Neural crest cell (in vitro differentiated cells): ENCODE results near the gene CLDND1. TPM values are rescaled to one million over a fixed set of nuclear protein-coding genes. Genes with fewer than 3 reads are reported as not detected.
"Not testable (repeated sequence)": the region's sequence is repeated elsewhere in the genome, so short reads cannot be mapped to it uniquely, and the experiment has no call there.

Source experiments
- DNase-seq: peaks from one replicate; pipeline ENCODE4 v3.0.0; 2021; ENCODE audit warnings: low read depth, mixed read lengths, low spot score
- H3K27ac Mint-ChIP-seq: one replicate; pipeline ENCODE4 v1.8.0; 2021; ENCODE audit warnings: mild to moderate bottlenecking, mixed read lengths; ENCODE audit not compliant: unreplicated experiment
- H3K27me3 Mint-ChIP-seq: 2 replicates; pipeline ENCODE4 v1.8.0; 2021; ENCODE audit warnings: low read depth, mild to moderate bottlenecking, mixed read lengths
- H3K36me3 Mint-ChIP-seq: 2 replicates; pipeline ENCODE4 v1.8.0; 2021; ENCODE audit warnings: low read depth, mild to moderate bottlenecking, mixed read lengths
- H3K4me1 Mint-ChIP-seq: 2 replicates; pipeline ENCODE4 v1.8.0; 2021; ENCODE audit warnings: mixed read lengths
- H3K4me3 Mint-ChIP-seq: one replicate; pipeline ENCODE4 v1.8.0; 2021; ENCODE audit warnings: mild to moderate bottlenecking, mixed read lengths
- H3K9me3 Mint-ChIP-seq: 2 replicates; pipeline ENCODE4 v1.8.0; 2021; ENCODE audit warnings: mixed read lengths
- total RNA-seq: library from RNA; stranded (reverse); gene quantifications from 2 replicates; pipeline ENCODE4 v1.2.1, GENCODE V29; 2021
- TF ChIP-seq, protein P1 (sequence below): fragments of 200-600 bp; sonication (generic); conservative IDR thresholded peaks from 2 replicates; pipeline ENCODE4 v1.5.0; 2021; ENCODE audit warnings: antibody characterized with exemption, mild to moderate bottlenecking

The CLDND1 gene
- total RNA-seq, 1 donor from 2014 or later: 102 TPM

DNA sequence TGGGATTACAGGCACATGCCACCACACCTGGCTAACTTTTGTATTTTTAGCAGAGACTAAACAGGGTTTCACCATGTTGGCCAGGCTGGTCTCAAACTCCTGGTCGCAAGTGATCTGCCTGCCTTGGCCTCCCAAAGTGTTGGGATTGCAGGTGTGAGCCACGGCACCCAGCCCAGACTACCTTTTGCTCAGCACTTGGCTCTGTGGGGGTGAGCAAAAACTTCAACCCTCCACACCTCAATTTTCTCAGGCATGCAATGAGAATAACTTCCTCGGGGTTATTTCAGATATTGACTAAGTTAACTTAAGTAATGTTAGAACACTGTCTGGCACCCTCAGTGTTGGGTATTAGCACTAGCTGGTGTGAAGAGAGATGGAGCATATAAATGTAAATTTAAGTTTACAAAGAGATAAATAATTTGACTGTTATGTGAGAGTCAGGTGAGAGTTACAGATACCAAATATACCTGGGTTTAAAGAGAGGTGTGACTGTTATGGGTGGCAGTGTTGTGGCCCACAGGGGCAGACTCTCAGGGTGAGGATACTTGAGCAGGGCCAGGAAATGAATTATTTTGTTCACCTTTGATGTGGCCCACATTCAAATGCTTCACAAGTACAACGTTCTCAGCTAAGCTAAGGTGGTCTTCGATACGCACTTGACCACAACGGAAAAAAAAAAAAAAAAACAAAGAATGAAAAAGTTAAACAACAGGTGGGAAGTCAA lies 41.7 kb upstream of the CLDND1 start:
- Mint-ChIP-seq H3K4me3 (no peak overlapping the region), H3K27me3 (no peaks in the 10 kb centered on the region), H3K27ac (no peak overlapping the region), H3K36me3 (no peaks in the 10 kb centered on the region), H3K4me1 (no peaks in the 10 kb centered on the region), H3K9me3 (no peaks in the 10 kb centered on the region)
- no peak for DNase-seq
- TF ChIP-seq, protein P1, sequence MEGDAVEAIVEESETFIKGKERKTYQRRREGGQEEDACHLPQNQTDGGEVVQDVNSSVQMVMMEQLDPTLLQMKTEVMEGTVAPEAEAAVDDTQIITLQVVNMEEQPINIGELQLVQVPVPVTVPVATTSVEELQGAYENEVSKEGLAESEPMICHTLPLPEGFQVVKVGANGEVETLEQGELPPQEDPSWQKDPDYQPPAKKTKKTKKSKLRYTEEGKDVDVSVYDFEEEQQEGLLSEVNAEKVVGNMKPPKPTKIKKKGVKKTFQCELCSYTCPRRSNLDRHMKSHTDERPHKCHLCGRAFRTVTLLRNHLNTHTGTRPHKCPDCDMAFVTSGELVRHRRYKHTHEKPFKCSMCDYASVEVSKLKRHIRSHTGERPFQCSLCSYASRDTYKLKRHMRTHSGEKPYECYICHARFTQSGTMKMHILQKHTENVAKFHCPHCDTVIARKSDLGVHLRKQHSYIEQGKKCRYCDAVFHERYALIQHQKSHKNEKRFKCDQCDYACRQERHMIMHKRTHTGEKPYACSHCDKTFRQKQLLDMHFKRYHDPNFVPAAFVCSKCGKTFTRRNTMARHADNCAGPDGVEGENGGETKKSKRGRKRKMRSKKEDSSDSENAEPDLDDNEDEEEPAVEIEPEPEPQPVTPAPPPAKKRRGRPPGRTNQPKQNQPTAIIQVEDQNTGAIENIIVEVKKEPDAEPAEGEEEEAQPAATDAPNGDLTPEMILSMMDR: no peak

DNA sequence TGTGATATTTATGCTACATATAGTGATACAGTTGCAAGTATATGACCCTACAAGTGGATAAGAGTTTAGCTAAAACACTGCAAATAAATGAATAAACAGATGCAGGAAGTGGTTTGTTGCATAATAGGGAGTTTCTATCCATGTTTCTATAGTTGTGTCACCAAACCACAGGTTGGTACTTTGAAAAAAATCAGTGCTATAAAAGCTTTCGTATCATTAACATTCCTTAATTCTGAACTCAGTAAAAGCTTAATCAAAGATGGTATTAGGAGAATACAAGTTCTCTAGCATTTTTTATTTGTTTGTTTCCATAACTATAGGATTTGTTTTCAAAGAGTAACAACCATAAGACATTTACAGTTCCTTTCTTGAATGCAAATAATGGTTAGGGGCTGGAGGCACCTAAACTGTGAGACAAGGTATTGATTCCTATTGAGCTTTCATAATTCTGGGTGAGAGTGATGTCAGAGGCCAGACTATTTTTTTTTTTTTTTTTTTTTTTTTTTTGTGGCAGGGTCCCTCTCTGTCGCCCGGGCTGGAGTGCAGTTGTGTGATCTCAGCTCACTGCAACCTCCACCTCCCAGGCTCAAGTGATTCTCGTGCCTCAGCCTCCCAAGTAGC lies 41.1 kb upstream of the CLDND1 start:
- Mint-ChIP-seq H3K9me3 (no peaks in the 10 kb centered on the region), H3K4me3 (no peak overlapping the region), H3K36me3 (no peaks in the 10 kb centered on the region), H3K27ac (no peak overlapping the region), H3K27me3 (peaks cover 2% of the 10 kb centered on the region), H3K4me1 (no peaks in the 10 kb centered on the region)
- TF ChIP-seq, protein P1: no peak
- DNase-seq: no peak

DNA sequence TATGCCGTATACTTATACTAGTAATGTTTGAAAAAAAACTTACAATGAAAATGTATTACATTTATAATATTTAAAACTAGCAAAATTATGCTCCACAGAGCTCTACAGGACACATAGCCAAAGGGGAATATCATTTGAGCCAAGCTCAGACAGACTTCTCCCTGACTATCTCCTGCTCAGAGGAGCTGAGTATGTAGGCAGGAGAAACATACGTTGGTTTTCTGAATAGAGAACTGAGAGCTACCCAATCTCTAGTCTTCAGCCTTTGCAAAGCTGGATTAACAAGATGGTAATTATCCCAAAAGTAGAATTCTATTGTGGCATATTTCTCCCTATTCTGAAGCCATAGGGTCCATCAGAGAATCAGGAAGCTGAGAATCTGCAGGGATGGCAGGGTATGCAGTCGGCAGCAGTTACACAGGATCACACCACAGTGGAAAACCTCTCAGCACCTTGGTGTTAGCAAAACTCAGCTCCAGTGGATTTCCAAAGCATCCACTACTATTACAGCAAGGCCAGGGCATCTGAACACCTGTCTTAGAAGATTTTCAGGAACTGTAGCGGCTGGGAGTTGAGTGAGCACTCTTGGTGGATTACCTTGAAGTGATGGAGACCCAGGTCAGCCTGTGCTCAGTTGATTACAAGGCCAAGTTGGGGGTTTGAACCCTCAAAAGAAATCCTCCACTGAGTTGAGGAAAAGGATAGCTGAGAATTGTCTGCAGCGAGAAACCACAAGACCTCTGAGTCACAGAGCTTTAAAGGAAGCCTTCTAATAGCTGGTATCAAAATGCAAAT lies 39.2 kb upstream of the CLDND1 start:
- TF ChIP-seq, protein P1: no peak
- H3K4me3 Mint-ChIP-seq: no peak overlapping the region
- no peaks in the 10 kb centered on the region for H3K36me3 Mint-ChIP-seq
- peaks cover 7% of the 10 kb centered on the region for H3K27me3 Mint-ChIP-seq
- H3K27ac Mint-ChIP-seq: no peak overlapping the region
- H3K9me3 Mint-ChIP-seq: no peaks in the 10 kb centered on the region
- H3K4me1 Mint-ChIP-seq: no peaks in the 10 kb centered on the region
- no peak for DNase-seq

DNA sequence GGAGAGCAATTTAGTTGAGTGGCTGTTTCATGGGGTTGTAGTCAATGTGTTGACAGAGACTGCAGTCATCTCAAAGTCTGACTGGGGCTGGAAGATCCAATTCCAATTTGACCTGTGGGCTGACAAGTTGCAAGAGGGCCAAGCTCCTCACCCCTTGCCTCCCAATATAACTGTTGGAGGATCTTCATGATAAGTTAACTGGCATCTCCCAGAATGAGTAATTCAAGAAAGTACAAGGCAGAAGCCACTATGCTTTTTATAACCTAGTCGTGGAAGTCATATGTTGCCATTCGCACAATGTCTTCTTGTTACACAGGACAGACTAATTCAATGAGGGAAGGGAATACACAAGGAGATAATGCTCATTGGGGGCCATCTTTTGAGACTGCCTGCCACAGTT lies 38.2 kb upstream of the CLDND1 start:
- H3K9me3 Mint-ChIP-seq: no peaks in the 10 kb centered on the region

DNA sequence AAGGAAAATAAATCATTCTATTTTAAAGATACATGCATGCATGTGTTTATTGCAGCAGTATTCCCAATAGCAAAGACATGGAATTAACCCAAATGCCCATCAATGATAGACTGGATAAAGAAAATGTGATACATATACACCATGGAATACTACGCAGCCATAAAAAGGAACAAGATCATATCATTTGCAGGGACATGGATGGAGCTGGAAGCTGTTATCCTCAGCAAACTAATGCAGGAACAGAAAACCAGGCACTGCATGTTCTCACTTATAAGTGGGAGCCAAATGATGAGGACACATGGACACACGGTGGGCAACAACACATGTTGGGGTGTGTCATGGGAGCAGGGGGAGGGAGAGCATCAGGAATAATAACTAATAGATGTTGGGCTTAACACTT lies 37.1 kb upstream of the CLDND1 start:
- not testable (repeated sequence) for H3K27me3 Mint-ChIP-seq, H3K36me3 Mint-ChIP-seq, DNase-seq, H3K4me1 Mint-ChIP-seq, H3K4me3 Mint-ChIP-seq, H3K27ac Mint-ChIP-seq, H3K9me3 Mint-ChIP-seq

More for the DNA sequence above, 38.2 kb upstream of the CLDND1 start:
- Mint-ChIP-seq H3K4me1 (no peaks in the 10 kb centered on the region), H3K27ac (no peak overlapping the region), H3K27me3 (peaks cover 7% of the 10 kb centered on the region), H3K4me3 (no peak overlapping the region), H3K36me3 (no peaks in the 10 kb centered on the region)
- no peak for DNase-seq
- TF ChIP-seq, protein P1: no peak
